Hypothalamus (tissue), 51 donors: ENCODE data around the gene ALLC.
A peak's percentile ranks its signal among the peaks of the same experiment; 100 is the strongest.

Experiments
- DNase-seq, 51 donors: peaks; one replicate each; lab custom pipeline; 2025; lab: John Stamatoyannopoulos, UW

ALLC gene

DNA sequence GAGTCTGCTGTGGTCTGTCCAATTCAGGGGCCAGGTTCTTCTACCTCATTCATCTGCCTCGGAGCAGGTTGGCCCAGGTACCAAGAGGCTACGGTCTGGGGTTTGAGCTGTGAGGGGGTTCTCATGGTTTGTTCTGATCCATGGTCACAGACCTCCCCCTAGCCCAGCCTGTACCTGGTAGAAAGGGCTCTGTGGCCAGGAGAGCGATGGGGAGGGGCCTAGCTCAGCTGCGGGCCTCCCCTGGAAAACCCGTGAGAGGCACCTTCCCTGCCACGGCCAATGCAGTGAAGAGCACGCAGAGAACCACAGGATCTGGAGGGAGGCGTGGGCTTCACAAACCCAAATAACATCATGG lies 19.6 kb upstream of the ALLC start:
- no peak for DNase-seq

GRCh38 chr2:3639015-3639630 lies 18.9 kb upstream of the ALLC start:
- DNase-seq, result no peak

GRCh38 chr2:3639653-3640052 lies 18.3 kb upstream of the ALLC start:
- DNase-seq, result no peak

DNA sequence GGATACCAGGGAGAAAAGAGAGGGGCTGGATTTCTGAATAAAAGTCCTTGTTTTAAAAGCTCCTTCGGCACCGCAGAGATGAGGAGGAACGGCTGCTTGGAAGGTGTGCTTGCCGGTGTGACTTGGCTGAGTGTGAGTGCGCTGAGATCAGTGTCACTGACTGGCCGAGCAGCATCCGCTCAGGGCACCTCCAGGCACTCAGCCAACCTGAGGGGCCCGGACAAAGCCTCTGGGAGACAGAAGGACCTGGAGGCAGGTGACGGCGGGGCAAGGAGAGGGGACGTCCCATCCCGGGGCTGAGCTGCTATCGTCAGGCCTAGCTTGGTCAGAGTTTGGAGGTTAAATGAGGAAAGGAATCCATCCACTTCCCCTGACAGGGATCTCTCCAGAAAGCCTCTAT lies 16.8 kb upstream of the ALLC start:
- no peak for DNase-seq

DNA sequence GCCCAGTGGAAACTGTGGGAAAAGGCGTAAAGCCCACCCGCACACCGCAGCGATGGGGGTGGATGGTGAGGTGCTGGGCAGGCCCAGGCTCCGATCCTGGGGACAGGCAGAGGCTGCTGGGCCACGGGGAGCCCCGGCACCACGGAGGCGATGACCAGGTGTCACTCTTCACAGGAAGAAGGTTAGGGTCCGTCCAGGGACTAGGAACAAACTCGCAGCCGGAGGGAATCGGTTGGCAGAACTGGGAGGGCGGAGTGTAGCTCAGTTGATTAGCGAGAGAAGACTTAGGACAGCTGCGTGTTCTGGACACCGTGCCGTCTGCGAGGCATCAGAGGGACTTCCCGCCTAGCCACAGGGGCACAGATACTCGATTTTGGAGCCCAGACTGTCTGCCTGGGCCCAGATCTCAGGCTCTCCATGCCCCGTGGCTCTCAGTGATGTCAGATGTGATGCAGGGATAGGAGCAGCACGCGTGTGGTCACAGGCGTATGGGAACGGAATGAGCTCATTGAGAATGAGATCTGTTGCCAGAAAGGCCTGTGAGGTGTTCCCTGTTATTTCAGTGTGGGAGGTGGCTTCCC lies 16.1 kb upstream of the ALLC start:
- DNase-seq, result no peak

DNA sequence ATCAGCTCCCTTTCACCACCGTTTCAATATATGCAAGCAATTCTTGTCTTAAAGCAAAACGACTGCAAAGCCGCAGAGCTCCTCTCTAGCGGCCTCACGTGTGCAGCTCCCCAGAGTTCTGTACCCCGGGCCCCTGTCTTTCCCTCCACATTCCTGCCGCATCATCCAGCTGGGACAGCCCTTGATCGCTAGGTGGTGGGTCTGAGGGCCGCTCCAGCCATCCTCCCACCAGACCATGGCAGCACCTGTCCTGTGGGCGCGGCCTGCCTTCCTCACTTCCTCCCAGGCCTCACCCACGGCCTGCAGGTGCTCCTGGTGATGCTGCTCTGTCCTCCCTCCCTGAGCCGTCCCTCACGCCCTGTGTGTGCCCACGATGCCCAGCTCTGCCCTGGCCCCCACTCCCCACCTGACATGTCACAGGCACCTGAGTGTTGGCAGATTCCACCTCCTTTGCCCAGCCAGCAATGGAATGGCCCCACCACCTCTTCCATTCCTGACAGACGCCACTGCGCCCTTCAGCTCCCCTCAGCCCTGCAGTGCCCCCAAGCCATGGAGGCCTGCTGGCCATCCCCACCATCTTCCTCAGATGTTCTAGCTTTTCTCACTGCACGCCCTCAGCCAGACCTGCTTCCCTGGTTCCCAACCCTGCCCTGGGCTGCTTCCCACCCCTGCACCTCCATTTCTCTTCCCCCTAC lies 15.3 kb upstream of the ALLC start:
- no peak for DNase-seq

- no peak for DNase-seq
These were observed 14.4 kb upstream of the ALLC start for GRCh38 chr2:3643371-3644245.

- DNase-seq, result no peak
These were observed 13.8 kb upstream of the ALLC start for GRCh38 chr2:3644246-3644525.

DNA sequence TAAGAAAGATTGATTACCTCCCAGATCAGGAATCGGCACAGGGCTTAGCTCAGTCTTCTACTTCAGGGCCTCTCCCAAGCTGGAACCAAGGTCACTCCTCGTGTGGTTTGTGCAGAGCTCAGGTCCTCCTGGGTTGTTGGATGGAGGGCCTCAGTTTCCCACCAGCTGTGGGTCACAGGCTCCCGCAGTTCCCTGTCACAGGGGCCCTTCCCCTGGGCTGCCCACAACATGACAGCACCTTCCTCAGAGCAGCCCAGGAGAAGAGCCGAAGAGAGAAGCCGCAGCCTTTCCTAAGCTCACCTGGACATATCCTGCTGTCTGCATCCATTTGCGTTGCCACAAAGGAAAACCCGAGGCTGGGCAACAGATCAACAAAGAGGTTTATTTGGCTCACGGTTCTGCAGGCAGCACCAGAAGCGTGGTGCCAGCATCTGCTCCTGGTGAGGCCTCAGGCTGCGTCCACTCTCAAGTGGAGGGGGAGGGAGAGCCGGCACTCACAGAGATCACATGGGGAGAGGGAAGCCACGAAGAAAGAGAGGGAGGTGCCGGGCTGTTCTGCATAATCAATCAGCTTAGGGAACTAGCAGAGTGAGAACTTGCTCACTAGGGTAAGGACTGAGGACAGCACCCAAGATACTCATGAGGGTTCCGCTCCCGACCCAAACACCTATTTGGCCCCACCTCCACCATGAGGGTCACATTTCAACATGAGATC lies 13.0 kb upstream of the ALLC start:
- DNase-seq, result no peak

DNA sequence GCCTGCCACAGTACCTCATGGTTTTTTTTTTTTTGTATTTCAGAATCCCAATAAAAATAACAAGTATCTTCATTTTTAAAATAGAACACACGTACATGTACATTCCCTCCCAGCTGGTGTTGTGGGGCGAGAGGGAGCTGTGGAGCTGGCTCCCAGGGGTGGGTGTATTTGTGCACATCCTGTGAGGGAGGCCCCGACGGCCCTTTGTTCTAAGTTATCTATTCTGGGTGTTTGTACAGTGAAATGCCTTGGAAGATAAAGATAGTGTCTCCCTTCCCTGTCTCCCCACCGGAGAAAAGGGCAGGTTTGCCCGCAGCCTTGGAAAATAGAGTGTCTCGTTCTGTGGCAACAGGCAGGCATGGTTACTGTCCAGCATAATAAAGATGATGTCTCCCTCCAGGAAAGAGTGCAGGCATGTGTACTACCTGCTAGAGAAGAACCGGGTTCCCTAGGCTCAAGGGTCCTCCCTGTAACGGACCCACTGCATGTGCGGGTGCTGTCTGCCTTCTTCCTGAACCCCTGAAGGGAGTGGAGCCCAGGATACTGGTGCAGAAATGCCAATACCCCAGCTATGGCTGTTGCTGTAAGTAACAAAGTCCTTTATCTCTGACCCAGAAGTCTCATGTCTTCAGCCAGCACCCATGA lies 12.1 kb upstream of the ALLC start:
- DNase-seq, result no peak

- DNase-seq, result no peak
These were observed 11.6 kb upstream of the ALLC start for GRCh38 chr2:3646446-3646845.

DNA sequence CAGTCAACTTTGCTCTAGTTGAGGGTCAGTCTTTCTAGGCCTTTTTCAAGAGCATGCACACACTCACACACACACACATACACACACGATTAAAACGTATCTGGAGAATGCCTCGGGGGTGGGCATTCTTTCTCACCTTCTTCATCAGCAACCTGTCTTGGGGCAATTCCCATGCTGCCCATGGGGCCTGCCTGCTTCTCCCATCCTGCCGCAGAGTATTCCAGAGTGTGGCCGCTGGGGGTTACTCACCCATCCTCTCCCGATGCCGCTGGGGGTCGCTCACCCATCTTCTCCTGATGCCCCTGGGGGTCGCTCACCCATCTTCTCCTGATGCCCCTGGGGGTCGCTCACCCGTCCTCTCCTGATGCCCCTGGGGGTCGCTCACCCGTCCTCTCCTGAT lies 10.8 kb upstream of the ALLC start:
- no peak for DNase-seq

DNA sequence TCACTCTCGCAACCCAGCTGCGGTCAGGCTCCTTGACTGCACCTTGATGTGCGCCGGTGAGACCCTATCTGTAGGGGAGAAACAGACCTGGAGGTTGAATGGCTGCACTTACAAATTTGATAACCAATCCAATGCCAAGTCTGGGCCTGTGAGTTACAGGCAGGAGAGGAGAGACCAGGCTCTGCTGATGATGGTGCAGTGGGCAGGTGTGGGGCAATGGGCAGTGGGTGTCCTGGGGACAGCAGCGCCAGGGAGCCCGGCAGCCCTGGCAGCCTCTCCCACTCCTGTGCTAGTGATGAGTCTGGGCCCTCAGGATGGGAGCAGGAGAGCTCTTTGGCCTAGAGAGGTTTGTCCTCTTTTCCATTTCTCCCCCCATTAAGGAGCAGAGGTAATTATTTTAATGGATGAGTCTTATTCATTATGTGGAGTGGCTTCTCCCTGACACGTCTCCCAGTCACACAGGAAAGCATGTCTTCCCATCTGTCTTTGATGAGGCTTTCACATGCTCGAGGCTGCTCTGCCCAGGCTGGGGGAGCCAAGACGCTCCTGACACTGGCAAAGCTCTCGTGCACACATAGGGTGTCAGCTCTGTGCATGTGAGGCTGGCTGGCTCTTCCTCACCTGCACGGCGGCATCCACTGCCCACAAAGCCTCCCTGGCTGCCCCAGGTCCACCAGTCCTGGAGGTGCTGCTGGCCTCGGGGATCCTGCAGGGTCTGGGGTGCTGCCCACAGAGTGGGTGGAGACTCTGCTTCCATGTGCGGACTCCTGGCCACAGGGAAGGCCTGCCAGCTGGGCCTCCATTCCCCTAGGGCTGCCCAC lies 10.0 kb upstream of the ALLC start:
- DNase-seq, result no peak

DNA sequence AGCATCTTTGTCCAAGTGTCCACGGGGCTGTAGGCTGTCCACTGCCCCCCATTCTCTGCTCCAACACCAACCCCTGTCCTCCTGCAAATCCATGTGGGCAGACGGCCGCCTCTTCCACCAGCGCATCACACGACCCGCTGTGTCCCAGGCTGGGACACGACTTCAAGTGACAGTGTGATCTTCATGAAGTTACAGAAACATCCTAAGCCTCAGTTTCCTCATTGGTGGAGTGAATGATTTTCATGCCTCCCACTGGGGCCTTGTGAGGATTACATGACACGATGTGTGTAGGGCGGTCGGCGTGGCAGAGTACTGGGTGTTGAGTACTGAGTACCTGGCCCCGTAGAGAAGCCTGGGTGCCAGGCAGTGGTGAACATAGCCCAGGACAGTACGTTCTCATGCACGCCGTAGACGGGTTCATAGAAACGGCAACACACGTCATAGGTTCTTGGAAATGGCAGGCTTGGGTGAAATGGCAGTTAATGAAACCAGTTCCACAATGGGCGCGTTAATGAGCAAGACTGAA lies 9.3 kb upstream of the ALLC start:
- DNase-seq, result no peak

GRCh38 chr2:3649581-3649980 lies 8.4 kb upstream of the ALLC start:
- DNase-seq, result no peak

DNA sequence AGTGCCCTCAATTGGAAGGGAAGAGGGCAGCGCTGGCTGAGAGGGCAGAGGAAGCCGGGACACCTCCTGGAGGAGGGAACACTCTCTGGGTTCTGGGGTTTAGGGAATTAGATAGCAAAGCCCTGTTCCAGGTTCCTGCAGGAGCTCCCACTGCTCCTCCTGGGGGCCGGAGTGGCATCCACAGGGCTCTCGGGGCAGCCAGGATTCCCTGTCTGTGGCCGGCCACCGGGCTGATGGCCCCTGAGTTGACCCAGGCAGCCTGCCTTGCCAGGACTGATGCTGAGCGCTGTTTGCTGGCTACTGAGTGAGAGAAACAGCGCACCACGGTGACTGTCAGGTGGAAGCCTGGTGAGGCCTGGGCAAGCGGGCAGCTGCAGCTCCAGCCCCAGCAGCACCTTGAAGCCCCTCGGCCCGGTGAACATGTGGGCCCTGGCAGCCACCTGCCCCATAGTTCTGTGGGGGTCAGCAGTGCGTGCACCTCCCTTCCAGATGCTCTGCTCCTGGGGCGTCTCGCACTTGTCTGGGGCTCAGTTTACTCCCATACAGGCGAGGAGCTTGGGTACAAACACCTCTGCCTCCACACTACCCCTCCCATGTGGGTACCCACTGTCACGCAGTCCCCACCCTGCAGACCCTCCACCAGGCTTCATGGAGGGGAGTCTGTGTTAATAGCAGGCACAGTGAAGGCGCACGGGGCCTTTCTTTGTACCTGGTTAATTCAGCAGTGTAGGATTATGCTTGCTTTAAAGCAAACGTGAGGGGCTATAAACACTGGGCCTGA lies 7.7 kb upstream of the ALLC start:
- no peak for DNase-seq

GRCh38 chr2:3651691-3652648 lies 6.0 kb upstream of the ALLC start:
- DNase-seq, result peak in 46 of 51 donors; percentile 8 to 87 (median 50)
